DND-41 (cell line): ENCODE data around the gene C14orf119.

Source experiments
- ATAC-seq: fragments of 200-7000 bp; cut with Tn5 transposase; 3 replicates; pipeline ENCODE4 v1.9.1; 2021; ENCODE audit warnings: low read depth; ENCODE audit not compliant: insufficient read depth
- DNase-seq: peaks from one replicate; pipeline ENCODE4 v3.0.0-alpha.2; 2020
- H2AFZ ChIP-seq: 2 replicates; pipeline ENCODE4 v1.6.0; 2012; ENCODE audit warnings: low read depth, low read length
- H3K27ac ChIP-seq: 2 replicates; pipeline ENCODE4 v1.5.1; 2012; ENCODE audit warnings: low read length, inconsistent platforms
- H3K27me3 ChIP-seq: fragments of 200-600 bp; sonication (generic); 2 replicates; pipeline ENCODE4 v1.6.0; 2012; ENCODE audit warnings: low read length, mild to moderate bottlenecking, inconsistent platforms; ENCODE audit not compliant: insufficient read depth, poor library complexity
- H3K36me3 ChIP-seq: 2 replicates; pipeline ENCODE4 v1.5.1; 2012; ENCODE audit warnings: low read length, inconsistent platforms; ENCODE audit not compliant: insufficient read depth
- H3K4me1 ChIP-seq: 2 replicates; pipeline ENCODE4 v1.5.1; 2012; ENCODE audit warnings: mild to moderate bottlenecking, low read length; ENCODE audit not compliant: insufficient read depth
- H3K4me2 ChIP-seq: 2 replicates; pipeline ENCODE4 v1.6.0; 2012; ENCODE audit warnings: mild to moderate bottlenecking, moderate library complexity, low read length, inconsistent platforms; ENCODE audit not compliant: insufficient read depth
- H3K4me3 ChIP-seq, 2 experiments: fragments of 200-600 bp in 1 of 2; shearing (Covaris generic) in 1 of 2; 2 replicates each; pipeline ENCODE4 v1.5.1; 2012 to 2016; ENCODE audit warnings: inconsistent platforms in 2 of 2, low read length in 2 of 2, mild to moderate bottlenecking in 2 of 2, low read depth in 1 of 2, moderate library complexity in 1 of 2
- H3K79me2 ChIP-seq: 2 replicates; pipeline ENCODE4 v1.6.0; 2012; ENCODE audit warnings: low read length, inconsistent platforms; ENCODE audit not compliant: insufficient read depth
- H3K9ac ChIP-seq: 2 replicates; pipeline ENCODE4 v1.6.0; 2012; ENCODE audit warnings: low read depth, mild to moderate bottlenecking, inconsistent platforms, low read length, moderate library complexity
- H3K9me3 ChIP-seq: 2 replicates; pipeline ENCODE4 v1.5.1; 2012; ENCODE audit warnings: low read length, moderate library complexity, mild to moderate bottlenecking, inconsistent platforms; ENCODE audit not compliant: insufficient read depth, severe bottlenecking
- H4K20me1 ChIP-seq: 2 replicates; pipeline ENCODE4 v1.6.0; 2012; ENCODE audit warnings: low read length; ENCODE audit not compliant: insufficient read depth
- CTCF ChIP-seq: IDR thresholded peaks from 2 replicates; pipeline ENCODE4 v1.5.1; 2012; ENCODE audit warnings: borderline replicate concordance, low read length, moderate library complexity, mild to moderate bottlenecking; ENCODE audit not compliant: poor library complexity, severe bottlenecking; ENCODE audit errors: extremely low read depth
- EZH2 ChIP-seq: IDR thresholded peaks from 3 replicates; pipeline ENCODE4 v1.6.1; 2012; ENCODE audit warnings: borderline replicate concordance, low read depth, mild to moderate bottlenecking, moderate library complexity, low read length, inconsistent platforms; ENCODE audit not compliant: severe bottlenecking

Gene C14orf119

GRCh38 chr14:23055147-23055550 lies 40.2 kb upstream of the C14orf119 start:
- H4K20me1 ChIP-seq: peaks cover 8% of the 10 kb centered on the region
- no peaks in the 10 kb centered on the region for H3K79me2 ChIP-seq
- no peak overlapping the region for H3K27ac ChIP-seq
- no peak overlapping the region for H2AFZ ChIP-seq
- no peak for ATAC-seq
- TF ChIP-seq EZH2 (no peak), CTCF (no peak)
- H3K9me3 ChIP-seq: no peaks in the 10 kb centered on the region
- H3K4me2 ChIP-seq: no peak overlapping the region
- no peak overlapping the region for H3K9ac ChIP-seq
- no peak for DNase-seq
- peaks cover 19% of the 10 kb centered on the region for H3K4me1 ChIP-seq
- H3K36me3 ChIP-seq: peaks cover 13% of the 10 kb centered on the region
- H3K27me3 ChIP-seq: peaks cover 6% of the 10 kb centered on the region
- no peak overlapping the region for H3K4me3 ChIP-seq

- no peak for ATAC-seq
- Histone ChIP-seq H3K79me2 (no peaks in the 10 kb centered on the region), H4K20me1 (peaks cover 10% of the 10 kb centered on the region), H3K4me3 (no peak overlapping the region), H3K9ac (no peak overlapping the region), H3K27ac (no peak overlapping the region), H3K9me3 (no peaks in the 10 kb centered on the region), H3K36me3 (peaks cover 18% of the 10 kb centered on the region), H3K4me2 (no peak overlapping the region), H2AFZ (no peak overlapping the region), H3K27me3 (peaks cover 6% of the 10 kb centered on the region), H3K4me1 (peaks cover 19% of the 10 kb centered on the region)
- DNase-seq: no peak
- TF ChIP-seq EZH2 (no peak), CTCF (no peak)
These were observed 39.6 kb upstream of the C14orf119 start for GRCh38 chr14:23055621-23056144.

GRCh38 chr14:23056145-23056955 lies 39.0 kb upstream of the C14orf119 start:
- Histone ChIP-seq H3K9me3 (no peaks in the 10 kb centered on the region), H3K4me1 (peaks cover 19% of the 10 kb centered on the region), H2AFZ (peak overlapping the region; percentile 52; the same call in 1 of the 2 replicates), H3K4me3 (peak overlapping the region in 1 of 2 experiments; percentile 61; a peak in 1 of 4 replicates), H3K36me3 (peaks cover 25% of the 10 kb centered on the region), H3K27ac (no peak overlapping the region), H4K20me1 (peaks cover 15% of the 10 kb centered on the region), H3K4me2 (peak overlapping the region; percentile 91), H3K9ac (peak overlapping the region; percentile 62; the same call in 1 of the 2 replicates), H3K79me2 (no peaks in the 10 kb centered on the region), H3K27me3 (peaks cover 6% of the 10 kb centered on the region)
- peak; percentile 59 for ATAC-seq
- TF ChIP-seq EZH2 (no peak), CTCF (peak; percentile 80)
- DNase-seq: peak; percentile 66
